Panc1 (cell line): ENCODE results near the gene COL23A1. TPM values are rescaled to one million over a fixed set of nuclear protein-coding genes. Genes with fewer than 3 reads are reported as not detected.

Experiments
- ATAC-seq: fragments of 200-7000 bp; cut with Tn5 transposase; 2 replicates; pipeline ENCODE4 v1.9.1; 2020; ENCODE audit warnings: mild to moderate bottlenecking, moderate library complexity
- BruUV-seq: library from RNA; stranded (reverse); fragments of 400-500 nt; replicated peaks from 2 replicates; lab custom pipeline; 2021; lab: Mats Ljungman, UMichigan
- CTCF ChIA-PET: fragments of 300-600 bp; sonication (Branson Sonifier 250); formaldehyde crosslinking; loops from one replicate; lab custom pipeline; 2022; ENCODE audit warnings: antibody characterized with exemption; lab: Charles Lee
- POLR2A ChIA-PET: fragments of 300-600 bp; sonication (Branson Sonifier 250); formaldehyde crosslinking; loops from one replicate; lab custom pipeline; 2022; ENCODE audit warnings: antibody characterized with exemption; lab: Charles Lee
- DNase-seq: peaks from one replicate; pipeline ENCODE4 v3.0.0-alpha.2; 2010; ENCODE audit warnings: low read depth, low spot score
- H3K27ac ChIP-seq: 2 replicates; pipeline ENCODE4 v1.5.1; 2011; ENCODE audit warnings: mild to moderate bottlenecking, low read length, inconsistent platforms
- H3K27me3 ChIP-seq: fragments of 200-500 bp; sonication (Bioruptor generic); 2 replicates; pipeline ENCODE4 v1.6.0; 2014; ENCODE audit warnings: low read length, inconsistent platforms; ENCODE audit not compliant: control insufficient read depth, insufficient read depth
- H3K36me3 ChIP-seq: fragments of 200-500 bp; sonication (Bioruptor generic); 2 replicates; pipeline ENCODE4 v1.5.1; 2014; ENCODE audit warnings: inconsistent platforms, mild to moderate bottlenecking, low read length, moderate library complexity; ENCODE audit not compliant: control insufficient read depth, insufficient read depth
- H3K4me1 ChIP-seq: 2 replicates; pipeline ENCODE4 v1.5.1; 2011; ENCODE audit warnings: inconsistent platforms, mild to moderate bottlenecking, low read length, moderate library complexity; ENCODE audit not compliant: control insufficient read depth, insufficient read depth
- H3K4me3 ChIP-seq, 2 experiments: 2 replicates each; pipeline ENCODE4 v1.5.1; 2011 to 2012; ENCODE audit warnings: low read depth in 2 of 2, low read length in 2 of 2, mild to moderate bottlenecking in 2 of 2, inconsistent platforms in 1 of 2, moderate library complexity in 1 of 2
- H3K9me3 ChIP-seq: fragments of 200-500 bp; sonication (Bioruptor generic); 2 replicates; pipeline ENCODE4 v1.5.1; 2014; ENCODE audit warnings: low read depth, mild to moderate bottlenecking, inconsistent platforms, low read length, moderate library complexity; ENCODE audit not compliant: control insufficient read depth, insufficient read depth
- POLR2AphosphoS5 ChIP-seq: IDR thresholded peaks from 2 replicates; pipeline ENCODE4 v1.6.1; 2012; ENCODE audit warnings: mild to moderate bottlenecking, low read depth, low read length, moderate library complexity
- SIN3A ChIP-seq: IDR thresholded peaks from 2 replicates; pipeline ENCODE4 v1.6.1; 2012; ENCODE audit warnings: low read depth, mild to moderate bottlenecking, low read length, moderate library complexity, borderline replicate concordance; ENCODE audit not compliant: insufficient read depth
- TCF7L2 ChIP-seq: IDR thresholded peaks from 2 replicates; pipeline ENCODE4 v1.6.1; 2011; ENCODE audit warnings: mild to moderate bottlenecking, low read depth, low read length, inconsistent platforms
- in situ Hi-C: cut with HindIII; loops from 2 replicates; pipeline ENCODE4 v1.10.0; 2016; ENCODE audit warnings: low sequenced_read_pairs, low pct_unique_long_range_greater_than_20kb
- intact Hi-C: fragments of 100-400 bp; cut with micrococcal nuclease; formaldehyde crosslinking; loops from one replicate; pipeline ENCODE4 v1.10.0; 2022; ENCODE audit not compliant: unreplicated experiment
- total RNA-seq: library from RNA; stranded (reverse); gene quantifications from one replicate; pipeline ENCODE4 v1.2.1, GENCODE V29; 2021; ENCODE audit not compliant: unreplicated experiment
- TF ChIP-seq, protein P1 (sequence below): fragments of 450-650 bp; IDR thresholded peaks from 2 replicates; pipeline ENCODE4 v1.5.1; 2017; ENCODE audit warnings: mild to moderate bottlenecking
- TF ChIP-seq, protein P2 (sequence below), 2 experiments: IDR thresholded peaks; 2 replicates each; pipeline ENCODE4 v1.6.1; 2011 to 2012; ENCODE audit warnings: low read depth in 2 of 2, control low read depth in 1 of 2, low read length in 1 of 2, mild to moderate bottlenecking in 1 of 2, moderate library complexity in 1 of 2; ENCODE audit not compliant: insufficient read depth in 1 of 2

COL23A1 gene
- total RNA-seq, 1 experiment from 2014 or later: 0.05 TPM

DNA sequence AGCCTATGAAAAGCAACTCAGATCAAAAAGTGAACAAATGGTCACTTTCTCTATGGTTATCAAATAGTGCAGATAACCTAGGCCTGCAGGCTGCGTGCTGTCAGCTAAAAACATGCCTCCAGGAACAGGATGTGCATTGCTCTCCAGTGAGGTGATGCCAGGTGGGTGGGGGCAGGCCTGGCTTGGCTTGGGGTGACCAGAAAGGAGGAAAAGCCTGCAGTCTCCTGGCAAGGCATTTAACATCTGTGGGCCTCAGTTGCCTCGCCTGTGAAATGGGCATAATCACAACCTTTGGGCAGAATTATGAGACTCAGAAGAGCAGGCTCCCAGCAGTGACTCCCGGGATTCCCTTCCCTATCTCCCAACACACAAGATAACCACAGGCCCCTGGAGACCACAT lies 135.9 kb downstream of the COL23A1 start:
- H3K27ac ChIP-seq: no peak overlapping the region
- ChIA-PET POLR2A (no interaction called here), CTCF (interaction anchor here (0.6 kb wide), 2 partner anchors 109 to 525 kb away, joined by 3 to 4 read pairs; no protein-coding TSS in a partner anchor)
- no peaks in the 10 kb centered on the region for H3K9me3 ChIP-seq
- ATAC-seq (no peak), DNase-seq (no peak)
- in situ Hi-C loops (no loop called here), intact Hi-C loops (loop anchor here (10.0 kb wide), 1 partner anchor 170 kb away; no protein-coding TSS in a partner anchor)
- H3K27me3 ChIP-seq: peaks cover 2% of the 10 kb centered on the region; the same call in 1 of the 2 replicates
- no peak for TF ChIP-seq POLR2AphosphoS5
- no peak for TF ChIP-seq TCF7L2
- no peak for TF ChIP-seq SIN3A
- TF ChIP-seq, protein P1, sequence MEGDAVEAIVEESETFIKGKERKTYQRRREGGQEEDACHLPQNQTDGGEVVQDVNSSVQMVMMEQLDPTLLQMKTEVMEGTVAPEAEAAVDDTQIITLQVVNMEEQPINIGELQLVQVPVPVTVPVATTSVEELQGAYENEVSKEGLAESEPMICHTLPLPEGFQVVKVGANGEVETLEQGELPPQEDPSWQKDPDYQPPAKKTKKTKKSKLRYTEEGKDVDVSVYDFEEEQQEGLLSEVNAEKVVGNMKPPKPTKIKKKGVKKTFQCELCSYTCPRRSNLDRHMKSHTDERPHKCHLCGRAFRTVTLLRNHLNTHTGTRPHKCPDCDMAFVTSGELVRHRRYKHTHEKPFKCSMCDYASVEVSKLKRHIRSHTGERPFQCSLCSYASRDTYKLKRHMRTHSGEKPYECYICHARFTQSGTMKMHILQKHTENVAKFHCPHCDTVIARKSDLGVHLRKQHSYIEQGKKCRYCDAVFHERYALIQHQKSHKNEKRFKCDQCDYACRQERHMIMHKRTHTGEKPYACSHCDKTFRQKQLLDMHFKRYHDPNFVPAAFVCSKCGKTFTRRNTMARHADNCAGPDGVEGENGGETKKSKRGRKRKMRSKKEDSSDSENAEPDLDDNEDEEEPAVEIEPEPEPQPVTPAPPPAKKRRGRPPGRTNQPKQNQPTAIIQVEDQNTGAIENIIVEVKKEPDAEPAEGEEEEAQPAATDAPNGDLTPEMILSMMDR: no peak
- TF ChIP-seq, protein P2, sequence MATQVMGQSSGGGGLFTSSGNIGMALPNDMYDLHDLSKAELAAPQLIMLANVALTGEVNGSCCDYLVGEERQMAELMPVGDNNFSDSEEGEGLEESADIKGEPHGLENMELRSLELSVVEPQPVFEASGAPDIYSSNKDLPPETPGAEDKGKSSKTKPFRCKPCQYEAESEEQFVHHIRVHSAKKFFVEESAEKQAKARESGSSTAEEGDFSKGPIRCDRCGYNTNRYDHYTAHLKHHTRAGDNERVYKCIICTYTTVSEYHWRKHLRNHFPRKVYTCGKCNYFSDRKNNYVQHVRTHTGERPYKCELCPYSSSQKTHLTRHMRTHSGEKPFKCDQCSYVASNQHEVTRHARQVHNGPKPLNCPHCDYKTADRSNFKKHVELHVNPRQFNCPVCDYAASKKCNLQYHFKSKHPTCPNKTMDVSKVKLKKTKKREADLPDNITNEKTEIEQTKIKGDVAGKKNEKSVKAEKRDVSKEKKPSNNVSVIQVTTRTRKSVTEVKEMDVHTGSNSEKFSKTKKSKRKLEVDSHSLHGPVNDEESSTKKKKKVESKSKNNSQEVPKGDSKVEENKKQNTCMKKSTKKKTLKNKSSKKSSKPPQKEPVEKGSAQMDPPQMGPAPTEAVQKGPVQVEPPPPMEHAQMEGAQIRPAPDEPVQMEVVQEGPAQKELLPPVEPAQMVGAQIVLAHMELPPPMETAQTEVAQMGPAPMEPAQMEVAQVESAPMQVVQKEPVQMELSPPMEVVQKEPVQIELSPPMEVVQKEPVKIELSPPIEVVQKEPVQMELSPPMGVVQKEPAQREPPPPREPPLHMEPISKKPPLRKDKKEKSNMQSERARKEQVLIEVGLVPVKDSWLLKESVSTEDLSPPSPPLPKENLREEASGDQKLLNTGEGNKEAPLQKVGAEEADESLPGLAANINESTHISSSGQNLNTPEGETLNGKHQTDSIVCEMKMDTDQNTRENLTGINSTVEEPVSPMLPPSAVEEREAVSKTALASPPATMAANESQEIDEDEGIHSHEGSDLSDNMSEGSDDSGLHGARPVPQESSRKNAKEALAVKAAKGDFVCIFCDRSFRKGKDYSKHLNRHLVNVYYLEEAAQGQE (IDR thresholded peaks at IDR 0.05; ENCODE audit: insufficient read depth in 1 of 2, low read depth in 2 of 2, low read length in 1 of 2): no peak
- no TSS peak for BruUV-seq
- no peaks in the 10 kb centered on the region; the same call in 1 of the 2 replicates for H3K36me3 ChIP-seq
- no peaks in the 10 kb centered on the region; the same call in 1 of the 2 replicates for H3K4me1 ChIP-seq
- no peak overlapping the region for H3K4me3 ChIP-seq

DNA sequence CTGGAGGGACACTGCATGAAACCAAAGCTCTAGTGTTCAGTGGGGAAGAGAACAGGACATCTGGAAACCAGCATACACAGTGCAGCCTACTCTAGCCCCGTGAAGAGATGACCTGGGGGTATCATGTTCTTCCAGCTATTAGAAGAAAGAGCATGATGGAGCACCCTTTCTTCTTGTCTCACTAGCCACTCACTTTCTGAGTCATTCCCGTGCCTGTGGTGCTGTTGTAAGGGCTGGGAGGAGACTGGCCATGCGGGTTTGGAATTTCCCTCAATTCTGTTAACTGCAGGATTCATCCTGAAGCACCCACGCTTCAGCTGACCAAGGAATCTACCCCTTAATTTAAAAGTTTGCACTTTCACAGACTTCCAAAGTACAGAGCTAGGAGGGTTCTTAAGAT lies 137.0 kb downstream of the COL23A1 start:
- H3K9me3 ChIP-seq: no peaks in the 10 kb centered on the region
- ChIA-PET CTCF (no interaction called here), POLR2A (no interaction called here)
- ATAC-seq (peak; percentile 75), DNase-seq (no peak)
- H3K36me3 ChIP-seq: no peaks in the 10 kb centered on the region; the same call in 1 of the 2 replicates
- no TSS peak for BruUV-seq
- peaks cover 2% of the 10 kb centered on the region; the same call in 1 of the 2 replicates for H3K27me3 ChIP-seq
- intact Hi-C loops (loop anchor here (10.0 kb wide), 1 partner anchor 168 kb away; no protein-coding TSS in a partner anchor), in situ Hi-C loops (no loop called here)
- no peaks in the 10 kb centered on the region; the same call in 1 of the 2 replicates for H3K4me1 ChIP-seq
- TF ChIP-seq TCF7L2: no peak
- TF ChIP-seq POLR2AphosphoS5: no peak
- no peak overlapping the region for H3K4me3 ChIP-seq
- no peak overlapping the region for H3K27ac ChIP-seq
